Mesendoderm (in vitro differentiated cells): ENCODE measurements around the gene CHM. TPM values are rescaled to one million over a fixed set of nuclear protein-coding genes. Genes with fewer than 3 reads are reported as not detected.

Experiments
- DNase-seq: peaks from one replicate; pipeline ENCODE4 v3.0.0; 2013
- H2AK5ac ChIP-seq: 2 replicates; pipeline ENCODE4 v1.6.1; 2013; ENCODE audit warnings: low read length, inconsistent platforms
- H2BK120ac ChIP-seq: 2 replicates; pipeline ENCODE4 v1.6.1; 2013; ENCODE audit warnings: low read depth, mild to moderate bottlenecking, low read length, moderate library complexity, mixed read lengths
- H2BK15ac ChIP-seq: replicated peaks from 2 replicates; pipeline ENCODE4 v1.6.1; 2013; ENCODE audit warnings: low read depth, mild to moderate bottlenecking, moderate library complexity
- H2BK5ac ChIP-seq: 2 replicates; pipeline ENCODE4 v1.6.1; 2013; ENCODE audit warnings: low read length, inconsistent platforms
- H3K18ac ChIP-seq: 2 replicates; pipeline ENCODE4 v1.6.1; 2013; ENCODE audit warnings: mild to moderate bottlenecking, low read length, mixed read lengths
- H3K23ac ChIP-seq: one replicate; pipeline ENCODE4 v1.6.1; 2013; ENCODE audit warnings: low read length
- H3K27ac ChIP-seq: 2 replicates; pipeline ENCODE4 v1.5.1; 2013; ENCODE audit warnings: low read depth, mild to moderate bottlenecking, inconsistent platforms, low read length, moderate library complexity
- H3K27me3 ChIP-seq: 2 replicates; pipeline ENCODE4 v1.6.1; 2013; ENCODE audit warnings: low read length, control low read depth, mild to moderate bottlenecking, inconsistent platforms; ENCODE audit not compliant: insufficient read depth, poor library complexity
- H3K36me3 ChIP-seq: 2 replicates; pipeline ENCODE4 v1.6.1; 2013; ENCODE audit warnings: low read length, inconsistent platforms; ENCODE audit not compliant: control insufficient read depth, insufficient read depth
- H3K4ac ChIP-seq: one replicate; pipeline ENCODE4 v1.6.1; 2013; ENCODE audit warnings: low read depth, mild to moderate bottlenecking, low read length, moderate library complexity
- H3K4me1 ChIP-seq: 2 replicates; pipeline ENCODE4 v1.6.1; 2013; ENCODE audit warnings: low read depth, low read length, inconsistent platforms; ENCODE audit not compliant: control insufficient read depth
- H3K4me2 ChIP-seq: 2 replicates; pipeline ENCODE4 v1.6.1; 2013; ENCODE audit warnings: low read length
- H3K4me3 ChIP-seq: 2 replicates; pipeline ENCODE4 v1.5.1; 2013; ENCODE audit warnings: mild to moderate bottlenecking, low read length
- H3K56ac ChIP-seq: one replicate; pipeline ENCODE4 v1.6.1; 2013; ENCODE audit warnings: low read length
- H3K79me1 ChIP-seq: 2 replicates; pipeline ENCODE4 v1.6.1; 2013; ENCODE audit warnings: low read length, inconsistent platforms
- H3K79me2 ChIP-seq: 2 replicates; pipeline ENCODE4 v1.6.1; 2013; ENCODE audit warnings: mild to moderate bottlenecking, low read length; ENCODE audit not compliant: control insufficient read depth, insufficient read depth
- H3K9ac ChIP-seq: 2 replicates; pipeline ENCODE4 v1.6.1; 2013; ENCODE audit warnings: low read length, inconsistent platforms
- H4K5ac ChIP-seq: one replicate; pipeline ENCODE4 v1.6.1; 2013; ENCODE audit warnings: low read length
- H4K8ac ChIP-seq: one replicate; pipeline ENCODE4 v1.6.1; 2013; ENCODE audit warnings: low read depth, mild to moderate bottlenecking, control low read depth, low read length, moderate library complexity
- WGBS: extraction: QIAGEN DNeasy Blood & Tissue Kit; methylation state at CpG from one replicate; pipeline ENCODE4 v1.1.7; 2013; ENCODE audit warnings: low lambda C conversion rate, missing lambda C conversion rate; ENCODE audit not compliant: insufficient coverage; ENCODE audit errors: extremely low coverage; 5-methylcytosine and 5-hydroxymethylcytosine counted together
- polyA plus RNA-seq, 2 experiments: library from polyadenylated mRNA; stranded (reverse); fragments of 200-250 nt; gene quantifications; one replicate each; pipeline ENCODE4 v1.2.3, GENCODE V29; 2013

Gene CHM, protein sequence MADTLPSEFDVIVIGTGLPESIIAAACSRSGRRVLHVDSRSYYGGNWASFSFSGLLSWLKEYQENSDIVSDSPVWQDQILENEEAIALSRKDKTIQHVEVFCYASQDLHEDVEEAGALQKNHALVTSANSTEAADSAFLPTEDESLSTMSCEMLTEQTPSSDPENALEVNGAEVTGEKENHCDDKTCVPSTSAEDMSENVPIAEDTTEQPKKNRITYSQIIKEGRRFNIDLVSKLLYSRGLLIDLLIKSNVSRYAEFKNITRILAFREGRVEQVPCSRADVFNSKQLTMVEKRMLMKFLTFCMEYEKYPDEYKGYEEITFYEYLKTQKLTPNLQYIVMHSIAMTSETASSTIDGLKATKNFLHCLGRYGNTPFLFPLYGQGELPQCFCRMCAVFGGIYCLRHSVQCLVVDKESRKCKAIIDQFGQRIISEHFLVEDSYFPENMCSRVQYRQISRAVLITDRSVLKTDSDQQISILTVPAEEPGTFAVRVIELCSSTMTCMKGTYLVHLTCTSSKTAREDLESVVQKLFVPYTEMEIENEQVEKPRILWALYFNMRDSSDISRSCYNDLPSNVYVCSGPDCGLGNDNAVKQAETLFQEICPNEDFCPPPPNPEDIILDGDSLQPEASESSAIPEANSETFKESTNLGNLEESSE
- polyA plus RNA-seq (2013, experiment 1 of 2): 11.4 TPM
- 12.9 TPM for polyA plus RNA-seq (2013, experiment 2 of 2)

DNA sequence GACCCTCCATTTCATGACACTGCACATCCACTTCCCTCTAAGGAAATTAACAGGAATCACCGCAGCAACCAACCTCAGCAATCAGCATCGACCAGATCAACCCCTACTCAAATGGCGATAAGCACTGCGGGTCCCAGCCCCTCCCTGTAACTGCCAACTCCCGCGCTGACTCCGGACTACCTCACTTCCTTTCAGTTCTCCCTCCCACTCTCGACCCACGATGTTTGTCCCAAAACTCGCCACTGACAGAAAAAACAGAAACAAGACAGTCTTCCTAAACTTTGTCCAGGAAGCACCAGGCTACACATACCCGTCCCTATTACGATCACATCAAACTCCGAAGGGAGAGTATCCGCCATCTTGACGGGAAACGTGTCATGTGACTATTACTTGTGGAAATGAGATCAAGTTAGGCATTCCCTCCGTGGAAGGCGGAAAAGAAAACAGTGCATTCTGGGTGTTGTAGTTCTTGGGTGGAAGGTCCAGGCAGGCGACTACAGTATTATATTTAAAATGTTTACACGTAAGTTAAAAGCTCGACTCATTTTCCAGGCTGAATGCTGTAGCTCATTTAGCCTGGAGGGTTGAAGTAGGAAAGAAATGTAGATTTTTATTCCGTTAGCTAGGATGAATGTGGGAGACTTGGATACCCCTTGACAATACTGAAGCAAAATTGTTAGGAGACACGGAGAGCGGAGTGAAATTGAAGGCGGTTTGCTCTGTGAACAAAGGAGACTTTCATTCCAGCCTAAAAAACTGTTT, at the start of gene CHM:
Gene CHM, minus strand, starts transcription at position 385 of the 762 bp plus-strand sequence. Its CDS starts 26 bp downstream, at position 359.
- peak; percentile 90 for DNase-seq
- no peak within 1 kb of the TSS for H2BK5ac ChIP-seq
- no peak within 1 kb of the TSS for H3K4ac ChIP-seq
- H3K79me2 ChIP-seq: peaks cover 16% of the 10 kb centered on the region
- WGBS: no CpG with 5 or more reads among the region's 25 CpGs
- H3K4me1 ChIP-seq: no peaks in the 10 kb centered on the region
- H3K9ac ChIP-seq: peak within 1 kb of the TSS; percentile 55
- no peak within 1 kb of the TSS for H2BK120ac ChIP-seq
- peak within 1 kb of the TSS; percentile 59 for H3K56ac ChIP-seq
- H4K8ac ChIP-seq: no peak within 1 kb of the TSS
- no peak within 1 kb of the TSS for H3K27ac ChIP-seq
- H3K23ac ChIP-seq: no peak within 1 kb of the TSS
- no peaks in the 10 kb centered on the region for H3K36me3 ChIP-seq
- H2BK15ac ChIP-seq: no peak within 1 kb of the TSS
- H3K27me3 ChIP-seq: no peaks in the 10 kb centered on the region
- H3K4me2 ChIP-seq: peak within 1 kb of the TSS; percentile 46
- no peak within 1 kb of the TSS for H2AK5ac ChIP-seq
- H3K79me1 ChIP-seq: no peaks in the 10 kb centered on the region
- no peak within 1 kb of the TSS for H4K5ac ChIP-seq
- peak within 1 kb of the TSS; percentile 43 for H3K4me3 ChIP-seq
- H3K18ac ChIP-seq: no peak within 1 kb of the TSS

DNA sequence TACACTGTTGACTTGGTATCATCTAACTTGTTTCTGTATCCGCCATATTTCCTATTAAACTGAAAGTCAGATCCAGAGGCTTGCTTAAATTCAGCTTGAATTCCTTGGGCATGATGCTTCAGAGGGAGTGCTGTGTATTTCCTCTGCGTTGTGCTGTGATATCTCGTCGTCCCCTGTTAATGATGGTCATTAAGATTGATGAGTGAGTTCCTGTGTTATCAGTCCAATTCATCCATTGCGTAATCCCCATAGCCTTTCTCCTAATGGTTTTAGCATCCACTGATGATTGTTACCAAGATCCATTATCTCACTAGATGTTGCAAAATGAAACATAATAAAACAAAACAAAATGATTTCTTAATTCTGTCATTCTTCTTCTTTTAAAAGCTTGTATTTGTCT, 31.3 kb upstream of the CHM start:
- H2BK120ac ChIP-seq: no peak overlapping the region
- H3K9ac ChIP-seq: no peak overlapping the region
- no peak overlapping the region for H3K4ac ChIP-seq
- H3K27ac ChIP-seq: no peak overlapping the region
- no peak overlapping the region for H2AK5ac ChIP-seq
- no peaks in the 10 kb centered on the region for H3K27me3 ChIP-seq
- DNase-seq: peak; percentile 4
- no peak overlapping the region for H2BK5ac ChIP-seq
- H3K23ac ChIP-seq: no peak overlapping the region
- no peaks in the 10 kb centered on the region for H3K79me2 ChIP-seq
- no peak overlapping the region for H2BK15ac ChIP-seq
- no CpG with 5 or more reads among the region's 5 CpGs for WGBS
- H3K79me1 ChIP-seq: no peaks in the 10 kb centered on the region
- no peak overlapping the region for H3K56ac ChIP-seq
- no peaks in the 10 kb centered on the region for H3K4me1 ChIP-seq
- H4K8ac ChIP-seq: no peak overlapping the region
- no peak overlapping the region for H3K4me2 ChIP-seq
- H4K5ac ChIP-seq: no peak overlapping the region
- H3K4me3 ChIP-seq: no peak overlapping the region
- no peaks in the 10 kb centered on the region for H3K36me3 ChIP-seq
- H3K18ac ChIP-seq: no peak overlapping the region

DNA sequence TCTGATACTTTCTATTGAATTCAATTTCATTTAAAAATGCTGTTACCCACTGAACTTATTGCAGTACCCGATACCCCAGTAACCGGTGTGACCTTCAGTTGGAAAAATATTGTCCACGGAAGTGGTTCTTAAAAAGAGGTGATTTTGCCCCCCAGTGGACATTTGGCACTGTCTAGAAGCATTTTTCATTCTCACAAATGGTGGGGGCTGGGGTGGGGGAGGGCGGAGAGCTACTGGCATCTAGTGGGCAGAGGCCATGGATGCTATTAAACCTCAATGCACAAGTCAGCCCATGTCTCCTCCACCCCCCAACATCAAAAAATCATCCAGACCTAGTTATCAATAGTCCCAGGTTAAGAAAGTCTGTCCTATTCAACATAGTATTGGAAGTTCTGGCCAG, 19.6 kb upstream of the CHM start:
- peak; percentile 6 for DNase-seq
- Histone ChIP-seq H3K56ac (no peak overlapping the region), H3K4ac (no peak overlapping the region), H4K5ac (no peak overlapping the region), H2BK5ac (no peak overlapping the region), H3K79me1 (no peaks in the 10 kb centered on the region), H4K8ac (no peak overlapping the region), H3K27me3 (no peaks in the 10 kb centered on the region), H3K4me3 (no peak overlapping the region), H3K36me3 (no peaks in the 10 kb centered on the region), H3K18ac (no peak overlapping the region), H2BK15ac (no peak overlapping the region), H3K23ac (no peak overlapping the region), H3K4me2 (no peak overlapping the region), H2AK5ac (no peak overlapping the region), H3K4me1 (no peaks in the 10 kb centered on the region), H2BK120ac (no peak overlapping the region), H3K9ac (no peak overlapping the region), H3K79me2 (no peaks in the 10 kb centered on the region), H3K27ac (no peak overlapping the region)
- WGBS: no CpG with 5 or more reads among the region's 4 CpGs

DNA sequence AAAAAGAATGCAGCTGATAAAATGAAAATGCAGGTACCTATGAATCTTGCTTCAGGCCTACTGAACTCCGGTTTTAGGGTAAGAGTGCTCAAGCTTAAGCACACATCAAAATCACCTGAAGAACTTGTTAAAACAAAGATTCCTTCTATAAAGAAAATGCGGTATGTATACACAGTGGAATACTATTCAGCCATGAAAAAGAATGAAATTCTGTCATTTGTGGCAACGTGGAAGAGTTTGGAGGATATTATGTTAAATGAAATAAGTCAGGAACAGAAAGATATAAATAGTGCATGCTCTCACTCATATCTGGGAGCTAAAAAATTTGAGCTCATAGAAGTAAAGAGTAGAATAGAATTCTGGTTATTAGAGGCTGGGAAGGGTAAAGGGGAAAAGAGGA, 14.0 kb upstream of the CHM start:
- no CpG with 5 or more reads among the region's 3 CpGs for WGBS

DNA sequence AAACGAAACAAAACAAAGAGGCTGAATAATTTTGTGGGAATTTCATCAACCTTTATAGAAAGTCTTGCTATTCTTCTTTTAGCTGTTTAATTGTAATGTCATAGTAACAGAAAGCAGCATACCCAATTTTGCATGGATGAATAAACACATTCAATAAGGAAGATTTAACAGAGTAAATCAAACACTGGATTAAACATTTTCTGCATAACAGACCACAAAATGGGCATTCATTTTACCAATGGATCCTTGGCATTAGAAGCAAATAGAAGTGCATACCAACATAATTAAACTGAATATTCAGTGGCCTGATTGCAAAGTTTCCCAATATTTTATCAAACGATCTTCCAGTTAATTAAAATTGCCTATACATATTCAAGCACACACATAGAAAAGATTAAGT, 4.4 kb upstream of the CHM start:
- Histone ChIP-seq H3K18ac (no peak overlapping the region), H3K27me3 (no peaks in the 10 kb centered on the region), H2BK120ac (no peak overlapping the region), H2BK15ac (no peak overlapping the region), H4K5ac (no peak overlapping the region), H3K23ac (no peak overlapping the region), H2AK5ac (no peak overlapping the region), H3K4me2 (no peak overlapping the region), H3K56ac (no peak overlapping the region), H2BK5ac (no peak overlapping the region), H4K8ac (no peak overlapping the region), H3K79me1 (no peaks in the 10 kb centered on the region), H3K4ac (no peak overlapping the region), H3K79me2 (peaks cover 1% of the 10 kb centered on the region), H3K4me3 (no peak overlapping the region), H3K36me3 (no peaks in the 10 kb centered on the region), H3K9ac (no peak overlapping the region), H3K4me1 (no peaks in the 10 kb centered on the region), H3K27ac (no peak overlapping the region)
- no CpG with 5 or more reads among the region's 2 CpGs for WGBS
- no peak for DNase-seq

More for the DNA sequence above, 14.0 kb upstream of the CHM start:
- H3K4me3 ChIP-seq: no peak overlapping the region
- H3K23ac ChIP-seq: no peak overlapping the region
- no peak overlapping the region for H3K9ac ChIP-seq
- H3K27me3 ChIP-seq: no peaks in the 10 kb centered on the region
- no peak overlapping the region for H4K5ac ChIP-seq
- H3K4me1 ChIP-seq: no peaks in the 10 kb centered on the region
- H3K18ac ChIP-seq: no peak overlapping the region
- no peaks in the 10 kb centered on the region for H3K36me3 ChIP-seq
- H3K4me2 ChIP-seq: no peak overlapping the region
- no peak overlapping the region for H3K4ac ChIP-seq
- no peaks in the 10 kb centered on the region for H3K79me1 ChIP-seq
- no peak overlapping the region for H2AK5ac ChIP-seq
- no peak for DNase-seq
- no peak overlapping the region for H2BK15ac ChIP-seq
- H3K27ac ChIP-seq: no peak overlapping the region
- no peak overlapping the region for H2BK120ac ChIP-seq
- H3K79me2 ChIP-seq: no peaks in the 10 kb centered on the region
- no peak overlapping the region for H4K8ac ChIP-seq
- no peak overlapping the region for H3K56ac ChIP-seq
- H2BK5ac ChIP-seq: no peak overlapping the region
